Progenitor cell of endocrine pancreas (in vitro differentiated cells): ENCODE measurements around the gene GRM4. TPM values are rescaled to one million over a fixed set of nuclear protein-coding genes. Genes with fewer than 3 reads are reported as not detected.

Experiments
- DNase-seq: peaks from one replicate; pipeline ENCODE4 v3.0.0; 2021; ENCODE audit warnings: low spot score; ENCODE audit not compliant: unreplicated experiment
- H3K27ac Mint-ChIP-seq: 2 replicates; pipeline ENCODE4 v1.8.0; 2021; ENCODE audit warnings: mild to moderate bottlenecking, moderate library complexity, mixed read lengths
- H3K27me3 Mint-ChIP-seq: 2 replicates; pipeline ENCODE4 v1.8.0; 2021; ENCODE audit warnings: mixed read lengths
- H3K36me3 Mint-ChIP-seq: 2 replicates; pipeline ENCODE4 v1.8.0; 2022; ENCODE audit warnings: mixed read lengths; ENCODE audit not compliant: insufficient read depth
- H3K4me1 Mint-ChIP-seq: 2 replicates; pipeline ENCODE4 v1.8.0; 2021; ENCODE audit warnings: low read depth, mixed read lengths
- H3K4me3 Mint-ChIP-seq: 2 replicates; pipeline ENCODE4 v1.8.0; 2021; ENCODE audit warnings: low read depth, mild to moderate bottlenecking, moderate library complexity, mixed read lengths
- H3K9me3 Mint-ChIP-seq: 2 replicates; pipeline ENCODE4 v1.8.0; 2021; ENCODE audit warnings: low read depth, mixed read lengths
- total RNA-seq: library from RNA; stranded (reverse); gene quantifications from 2 replicates; pipeline ENCODE4 v1.2.1, GENCODE V29; 2021
- TF ChIP-seq, protein P1 (sequence below): fragments of 200-600 bp; sonication (generic); IDR thresholded peaks from one replicate; pipeline ENCODE4 v1.5.0; 2021; ENCODE audit warnings: antibody characterized with exemption, mild to moderate bottlenecking; ENCODE audit not compliant: unreplicated experiment

Gene GRM4
- total RNA-seq, 1 donor from 2014 or later: 0.38 TPM

DNA sequence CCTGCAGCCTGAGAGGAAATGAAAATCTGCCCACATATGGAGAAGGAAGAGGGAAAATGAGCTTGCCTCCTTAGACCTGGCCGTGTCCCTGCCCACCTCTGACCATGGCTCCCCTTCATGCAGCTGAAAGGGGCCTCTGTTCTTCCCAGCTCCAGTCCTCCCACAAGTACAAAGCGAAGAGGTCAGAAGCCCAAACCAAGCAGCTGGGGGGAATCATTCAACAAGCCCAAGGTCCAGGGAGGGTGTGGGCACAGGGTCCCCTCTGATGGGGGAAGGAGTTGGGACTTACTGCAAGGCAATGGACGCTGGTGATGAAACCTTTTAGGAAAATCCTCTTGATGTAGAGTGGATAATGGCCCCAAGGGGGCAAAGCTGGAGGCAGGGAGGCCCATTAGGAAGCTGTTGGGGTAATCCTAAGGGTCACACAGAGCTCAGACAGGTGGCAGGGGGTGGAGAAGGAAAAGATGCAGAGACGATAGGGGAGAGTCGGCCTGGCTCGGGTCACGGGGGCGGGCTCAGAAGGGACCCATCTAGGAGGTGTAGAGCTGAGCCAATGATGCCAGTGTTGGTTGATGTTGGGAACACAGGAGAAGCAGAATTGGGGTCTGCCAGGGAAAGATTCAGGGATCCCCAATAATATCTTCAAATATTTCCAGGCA is 16.1 kb upstream of the GRM4 start:
- Mint-ChIP-seq H3K4me1 (no peaks in the 10 kb centered on the region), H3K4me3 (no peak overlapping the region), H3K36me3 (no peaks in the 10 kb centered on the region), H3K27me3 (peaks cover 34% of the 10 kb centered on the region), H3K27ac (no peak overlapping the region), H3K9me3 (peaks cover 4% of the 10 kb centered on the region)
- DNase-seq: no peak
- TF ChIP-seq, protein P1, sequence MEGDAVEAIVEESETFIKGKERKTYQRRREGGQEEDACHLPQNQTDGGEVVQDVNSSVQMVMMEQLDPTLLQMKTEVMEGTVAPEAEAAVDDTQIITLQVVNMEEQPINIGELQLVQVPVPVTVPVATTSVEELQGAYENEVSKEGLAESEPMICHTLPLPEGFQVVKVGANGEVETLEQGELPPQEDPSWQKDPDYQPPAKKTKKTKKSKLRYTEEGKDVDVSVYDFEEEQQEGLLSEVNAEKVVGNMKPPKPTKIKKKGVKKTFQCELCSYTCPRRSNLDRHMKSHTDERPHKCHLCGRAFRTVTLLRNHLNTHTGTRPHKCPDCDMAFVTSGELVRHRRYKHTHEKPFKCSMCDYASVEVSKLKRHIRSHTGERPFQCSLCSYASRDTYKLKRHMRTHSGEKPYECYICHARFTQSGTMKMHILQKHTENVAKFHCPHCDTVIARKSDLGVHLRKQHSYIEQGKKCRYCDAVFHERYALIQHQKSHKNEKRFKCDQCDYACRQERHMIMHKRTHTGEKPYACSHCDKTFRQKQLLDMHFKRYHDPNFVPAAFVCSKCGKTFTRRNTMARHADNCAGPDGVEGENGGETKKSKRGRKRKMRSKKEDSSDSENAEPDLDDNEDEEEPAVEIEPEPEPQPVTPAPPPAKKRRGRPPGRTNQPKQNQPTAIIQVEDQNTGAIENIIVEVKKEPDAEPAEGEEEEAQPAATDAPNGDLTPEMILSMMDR: no peak

DNA sequence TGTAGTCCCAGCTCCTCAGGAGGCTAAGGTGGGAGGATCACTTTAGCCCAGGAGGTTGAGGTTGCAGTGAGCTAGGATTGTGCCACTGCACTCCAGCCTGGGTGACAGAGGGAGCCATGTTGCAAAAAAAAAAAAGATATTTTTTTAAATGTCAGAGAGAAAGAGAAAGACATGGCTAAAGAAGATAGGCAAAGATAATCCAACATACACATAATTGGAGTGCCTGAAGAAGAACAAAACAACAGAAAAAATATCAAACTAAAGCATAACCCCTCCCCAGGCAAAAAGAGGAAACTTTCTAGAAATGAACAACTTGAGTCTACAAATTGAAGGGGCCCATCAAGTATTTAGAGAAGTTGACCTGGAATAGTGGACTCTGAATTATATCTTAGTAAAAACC is 14.0 kb upstream of the GRM4 start:
- H3K27ac Mint-ChIP-seq: no peak overlapping the region
- no peak for DNase-seq
- peaks cover 4% of the 10 kb centered on the region for H3K9me3 Mint-ChIP-seq
- no peaks in the 10 kb centered on the region for H3K36me3 Mint-ChIP-seq
- H3K4me3 Mint-ChIP-seq: no peak overlapping the region
- peaks cover 39% of the 10 kb centered on the region for H3K27me3 Mint-ChIP-seq
- TF ChIP-seq, protein P1: no peak
- no peaks in the 10 kb centered on the region for H3K4me1 Mint-ChIP-seq

DNA sequence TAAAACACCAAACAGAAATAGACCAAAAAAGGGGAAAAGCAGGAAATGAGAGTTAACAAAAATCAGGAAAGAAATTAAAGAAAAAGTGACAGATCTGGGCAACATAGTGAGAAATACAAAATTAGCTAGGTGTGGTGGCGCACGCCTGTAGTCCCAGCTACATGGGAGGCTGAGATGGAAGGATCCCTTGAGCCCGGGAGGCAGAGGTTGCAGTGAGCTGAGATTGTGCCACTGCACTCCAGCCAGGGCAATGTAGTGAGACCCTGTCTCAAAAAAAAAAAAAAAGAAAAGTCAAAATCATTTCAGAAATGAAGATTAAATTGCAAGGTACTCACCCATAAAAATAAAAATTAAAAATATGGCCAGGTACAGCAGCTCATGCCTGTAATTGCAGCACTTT is 13.0 kb upstream of the GRM4 start:
- Mint-ChIP-seq H3K4me1 (peaks cover 1% of the 10 kb centered on the region), H3K4me3 (no peak overlapping the region), H3K27ac (no peak overlapping the region), H3K27me3 (peaks cover 46% of the 10 kb centered on the region), H3K36me3 (no peaks in the 10 kb centered on the region), H3K9me3 (peaks cover 4% of the 10 kb centered on the region)
- no peak for DNase-seq
- TF ChIP-seq, protein P1: no peak

DNA sequence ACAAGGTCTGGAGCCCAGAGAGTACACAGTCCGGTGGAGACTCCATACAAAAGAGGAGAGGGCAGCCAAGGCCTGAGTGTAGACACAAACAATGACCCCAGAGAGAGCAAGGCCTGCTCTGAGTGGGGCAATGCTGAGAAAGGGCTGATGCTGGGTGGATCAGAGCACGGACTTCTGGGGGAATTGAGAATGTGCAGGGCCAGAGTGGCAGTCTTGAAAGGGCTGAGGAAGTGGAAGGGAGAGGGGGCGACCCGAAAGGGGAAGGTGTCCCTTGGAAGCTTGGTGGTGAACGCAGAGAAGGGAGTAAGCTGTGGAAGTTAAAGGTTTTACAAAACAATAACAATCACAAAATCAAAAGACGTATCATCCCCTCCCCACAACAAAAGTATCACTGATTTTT is 12.0 kb upstream of the GRM4 start:
- H3K27me3 Mint-ChIP-seq: peaks cover 55% of the 10 kb centered on the region
- H3K4me3 Mint-ChIP-seq: no peak overlapping the region
- peaks cover 4% of the 10 kb centered on the region for H3K9me3 Mint-ChIP-seq
- H3K27ac Mint-ChIP-seq: no peak overlapping the region
- no peaks in the 10 kb centered on the region for H3K36me3 Mint-ChIP-seq
- H3K4me1 Mint-ChIP-seq: peaks cover 1% of the 10 kb centered on the region
- TF ChIP-seq, protein P1: no peak
- DNase-seq: no peak

DNA sequence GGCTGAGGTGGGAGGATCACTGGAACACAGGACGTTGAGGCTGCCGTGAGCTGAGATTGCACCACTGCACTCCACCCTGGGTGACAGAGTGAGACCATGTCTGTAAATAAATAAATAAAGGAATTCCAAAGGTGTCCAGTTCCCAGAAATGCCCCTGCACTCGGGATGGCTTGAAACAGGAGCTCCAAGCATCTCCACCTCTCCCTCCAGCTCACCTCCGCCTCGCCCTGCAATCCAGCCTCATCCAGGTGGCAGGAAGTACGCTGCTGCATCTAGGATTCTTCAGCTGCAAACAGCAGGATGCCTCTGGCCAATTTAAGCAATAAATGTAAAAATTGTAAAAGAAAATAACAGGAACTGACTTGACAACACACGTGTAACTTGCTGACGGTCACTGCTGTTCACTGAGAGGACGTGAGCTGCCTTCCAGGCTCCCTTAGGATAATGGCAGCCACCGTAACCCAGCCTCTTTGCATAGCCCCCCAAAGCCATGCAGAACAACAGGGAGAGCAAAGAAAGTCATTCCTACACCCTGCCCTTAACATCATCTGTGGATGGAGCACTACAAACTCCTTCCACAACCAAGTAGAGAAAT is 11.4 kb upstream of the GRM4 start:
- Mint-ChIP-seq H3K9me3 (peaks cover 4% of the 10 kb centered on the region), H3K27ac (no peak overlapping the region), H3K36me3 (no peaks in the 10 kb centered on the region), H3K4me1 (peaks cover 1% of the 10 kb centered on the region), H3K27me3 (peaks cover 58% of the 10 kb centered on the region), H3K4me3 (no peak overlapping the region)
- TF ChIP-seq, protein P1: no peak
- no peak for DNase-seq
